ENCODE results near the gene TM4SF4.
A peak's percentile ranks its signal among the peaks of the same experiment; 100 is the strongest.

TM4SF4 gene

GRCh38 chr3:149479621-149480325 is 5.3 kb downstream of the TM4SF4 start:
- H3K9ac ChIP-seq (ENCODE audit: low read length): no peak overlapping the region
- no peaks in the 10 kb centered on the region for H3K27me3 ChIP-seq (replicated peaks; ENCODE audit: insufficient read depth, low read length)

GRCh38 chr3:149480326-149481017 is 6.0 kb downstream of the TM4SF4 start:
- peak; percentile 81 for DNase-seq
- Histone ChIP-seq H3K9ac (ENCODE audit: low read length) (no peak overlapping the region), H3K9me3 (replicated peaks; ENCODE audit: insufficient read depth, low read length) (no peaks in the 10 kb centered on the region), H3K79me2 (ENCODE audit: low read length) (no peaks in the 10 kb centered on the region), H2AFZ (ENCODE audit: low read length) (peak overlapping the region; percentile 28; the same call in 1 of the 2 replicates), H3F3A (ENCODE audit: insufficient read depth, low read length) (no peaks in the 10 kb centered on the region), H3K4me2 (ENCODE audit: low read depth, low read length) (no peak overlapping the region), H3K27me3 (replicated peaks; ENCODE audit: insufficient read depth, low read length) (no peaks in the 10 kb centered on the region), H4K20me1 (ENCODE audit: insufficient read depth, low read length) (no peaks in the 10 kb centered on the region), H3K4me3 (ENCODE audit: low read length) (no peak overlapping the region), H3K27ac (ENCODE audit: low read length) (no peak overlapping the region), H3K9me2 (replicated peaks; ENCODE audit: insufficient read depth, low read length) (no peaks in the 10 kb centered on the region), H3K36me3 (replicated peaks; ENCODE audit: insufficient read depth, low read length) (no peaks in the 10 kb centered on the region), H3K4me1 (ENCODE audit: low read length) (no peaks in the 10 kb centered on the region)
- TF ChIP-seq CTCF (IDR thresholded peaks at IDR 0.05; ENCODE audit: low read length) (peak; percentile 93), EZH2 (optimal IDR thresholded peaks at IDR 0.05; ENCODE audit: low read depth, low read length) (no peak), EZH2phosphoT487 (IDR thresholded peaks at IDR 0.05; ENCODE audit: low read length) (no peak)

More at GRCh38 chr3:149479621-149480325, 5.3 kb downstream of the TM4SF4 start:
- peak overlapping the region; percentile 28; the same call in 1 of the 2 replicates for H2AFZ ChIP-seq (ENCODE audit: low read length)
- no peak overlapping the region for H3K27ac ChIP-seq (ENCODE audit: low read length)
- H3K9me2 ChIP-seq (replicated peaks; ENCODE audit: insufficient read depth, low read length): no peaks in the 10 kb centered on the region
- no peak overlapping the region for H3K4me2 ChIP-seq (ENCODE audit: low read depth, low read length)
- no peaks in the 10 kb centered on the region for H3F3A ChIP-seq (ENCODE audit: insufficient read depth, low read length)
- no peaks in the 10 kb centered on the region for H4K20me1 ChIP-seq (ENCODE audit: insufficient read depth, low read length)
- no peak for TF ChIP-seq CTCF (IDR thresholded peaks at IDR 0.05; ENCODE audit: low read length)
- TF ChIP-seq EZH2 (optimal IDR thresholded peaks at IDR 0.05; ENCODE audit: low read depth, low read length): no peak
- TF ChIP-seq EZH2phosphoT487 (IDR thresholded peaks at IDR 0.05; ENCODE audit: low read length): no peak
- no peaks in the 10 kb centered on the region for H3K36me3 ChIP-seq (replicated peaks; ENCODE audit: insufficient read depth, low read length)
- no peak overlapping the region for H3K4me3 ChIP-seq (ENCODE audit: low read length)
- H3K9me3 ChIP-seq (replicated peaks; ENCODE audit: insufficient read depth, low read length): no peaks in the 10 kb centered on the region
- no peaks in the 10 kb centered on the region for H3K79me2 ChIP-seq (ENCODE audit: low read length)
- H3K4me1 ChIP-seq (ENCODE audit: low read length): no peaks in the 10 kb centered on the region
- no peak for DNase-seq

GRCh38 chr3:149481056-149481455 is 6.6 kb downstream of the TM4SF4 start:
- no peak overlapping the region for H3K4me3 ChIP-seq (ENCODE audit: low read length)
- H3K4me1 ChIP-seq (ENCODE audit: low read length): no peaks in the 10 kb centered on the region
- no peaks in the 10 kb centered on the region for H3K27me3 ChIP-seq (replicated peaks; ENCODE audit: insufficient read depth, low read length)
- H3K36me3 ChIP-seq (replicated peaks; ENCODE audit: insufficient read depth, low read length): no peaks in the 10 kb centered on the region
- no peaks in the 10 kb centered on the region for H3K79me2 ChIP-seq (ENCODE audit: low read length)
- no peaks in the 10 kb centered on the region for H3K9me3 ChIP-seq (replicated peaks; ENCODE audit: insufficient read depth, low read length)
- no peaks in the 10 kb centered on the region for H3F3A ChIP-seq (ENCODE audit: insufficient read depth, low read length)
- no peak overlapping the region for H3K9ac ChIP-seq (ENCODE audit: low read length)
- no peak overlapping the region for H2AFZ ChIP-seq (ENCODE audit: low read length)
- no peak overlapping the region for H3K27ac ChIP-seq (ENCODE audit: low read length)
- no peaks in the 10 kb centered on the region for H3K9me2 ChIP-seq (replicated peaks; ENCODE audit: insufficient read depth, low read length)
- no peak for DNase-seq
- no peaks in the 10 kb centered on the region for H4K20me1 ChIP-seq (ENCODE audit: insufficient read depth, low read length)
- no peak for TF ChIP-seq CTCF (IDR thresholded peaks at IDR 0.05; ENCODE audit: low read length)
- no peak for TF ChIP-seq EZH2phosphoT487 (IDR thresholded peaks at IDR 0.05; ENCODE audit: low read length)
- TF ChIP-seq EZH2 (optimal IDR thresholded peaks at IDR 0.05; ENCODE audit: low read depth, low read length): no peak
- H3K4me2 ChIP-seq (ENCODE audit: low read depth, low read length): no peak overlapping the region
